T-helper 2 cell treated with Interferon-gamma antibody and Interleukin-4, amounts not matched to agents 5 μg/mL and 100 μg/mL, for 36 hours (primary cell): ENCODE data around the gene COL23A1.

Source experiments
- DNase-seq: peaks from one replicate; pipeline ENCODE4 v3.0.0; 2021; ENCODE audit warnings: low spot score
- H3K27ac Mint-ChIP-seq: one replicate; pipeline ENCODE4 v1.8.0; 2021; ENCODE audit warnings: mild to moderate bottlenecking, mixed read lengths
- H3K27me3 Mint-ChIP-seq: one replicate; pipeline ENCODE4 v1.8.0; 2021; ENCODE audit warnings: low read depth, mixed read lengths
- H3K36me3 Mint-ChIP-seq: one replicate; pipeline ENCODE4 v1.8.0; 2021; ENCODE audit warnings: low read depth, mixed read lengths
- H3K4me1 Mint-ChIP-seq: one replicate; pipeline ENCODE4 v1.8.0; 2021; ENCODE audit warnings: low read depth, mixed read lengths
- H3K4me3 Mint-ChIP-seq: one replicate; pipeline ENCODE4 v1.8.0; 2022; ENCODE audit warnings: mild to moderate bottlenecking, moderate library complexity, mixed read lengths
- H3K9me3 Mint-ChIP-seq: one replicate; pipeline ENCODE4 v1.8.0; 2021; ENCODE audit warnings: mixed read lengths

COL23A1 gene

DNA sequence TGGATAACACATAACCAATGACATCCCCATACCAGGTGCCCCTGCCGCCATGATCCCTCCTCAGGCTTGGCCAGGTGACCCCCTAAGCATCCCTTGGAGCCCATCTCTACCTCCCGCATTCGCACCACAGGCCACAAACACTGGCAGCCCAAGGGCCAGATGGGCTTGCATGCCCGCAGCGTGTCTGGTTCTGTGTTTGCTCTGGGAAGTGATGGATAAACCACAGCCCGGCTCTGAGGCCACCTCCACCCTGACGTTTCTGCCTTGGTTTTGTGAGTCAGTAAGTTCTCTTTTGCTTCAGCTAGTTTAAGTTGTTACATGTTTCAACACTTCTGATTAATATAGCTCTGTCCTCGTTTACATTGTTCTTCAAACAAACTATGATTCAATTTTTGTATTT, 185.2 kb downstream of the COL23A1 start:
- H3K9me3 Mint-ChIP-seq, result no peaks in the 10 kb centered on the region
- DNase-seq, result no peak

DNA sequence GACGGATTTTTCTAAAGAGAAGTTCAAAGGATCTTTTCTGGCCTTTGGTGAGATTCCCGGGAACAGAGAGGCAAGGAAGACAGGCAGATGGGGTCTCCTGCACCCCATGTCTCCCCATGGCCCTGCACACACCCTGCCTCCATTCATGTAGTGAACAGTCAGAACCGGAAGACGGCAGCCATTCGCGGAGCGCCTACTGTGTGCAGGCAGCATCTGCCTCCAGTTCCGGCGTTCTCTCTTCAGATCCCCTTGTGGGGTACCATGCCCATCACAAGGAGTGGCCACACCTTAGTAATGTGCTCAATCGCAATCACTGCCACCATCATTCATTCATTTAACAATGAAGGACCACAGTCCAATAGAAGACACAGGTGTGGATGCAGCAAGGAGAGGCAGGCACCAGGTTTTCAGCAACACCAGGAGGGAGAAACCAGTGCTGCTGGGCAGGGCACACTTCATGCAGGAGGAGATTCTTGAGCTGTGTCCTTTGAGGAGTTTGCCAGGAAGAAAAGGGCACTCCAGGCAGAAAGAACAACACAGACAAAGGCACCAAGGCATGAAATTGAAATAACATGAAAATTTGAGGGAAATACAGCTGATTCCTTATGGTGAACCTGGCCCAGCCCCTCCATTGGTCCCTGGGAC, 186.1 kb downstream of the COL23A1 start:
- no peaks in the 10 kb centered on the region for H3K9me3 Mint-ChIP-seq
- no peak overlapping the region for H3K4me3 Mint-ChIP-seq
- H3K27ac Mint-ChIP-seq, result no peak overlapping the region
- no peak for DNase-seq
- H3K27me3 Mint-ChIP-seq, result no peaks in the 10 kb centered on the region
- H3K36me3 Mint-ChIP-seq, result no peaks in the 10 kb centered on the region
- no peaks in the 10 kb centered on the region for H3K4me1 Mint-ChIP-seq

More for the DNA sequence above, 185.2 kb downstream of the COL23A1 start:
- H3K4me1 Mint-ChIP-seq, result no peaks in the 10 kb centered on the region
- no peaks in the 10 kb centered on the region for H3K36me3 Mint-ChIP-seq
- H3K27me3 Mint-ChIP-seq, result no peaks in the 10 kb centered on the region
- no peak overlapping the region for H3K27ac Mint-ChIP-seq
- no peak overlapping the region for H3K4me3 Mint-ChIP-seq

DNA sequence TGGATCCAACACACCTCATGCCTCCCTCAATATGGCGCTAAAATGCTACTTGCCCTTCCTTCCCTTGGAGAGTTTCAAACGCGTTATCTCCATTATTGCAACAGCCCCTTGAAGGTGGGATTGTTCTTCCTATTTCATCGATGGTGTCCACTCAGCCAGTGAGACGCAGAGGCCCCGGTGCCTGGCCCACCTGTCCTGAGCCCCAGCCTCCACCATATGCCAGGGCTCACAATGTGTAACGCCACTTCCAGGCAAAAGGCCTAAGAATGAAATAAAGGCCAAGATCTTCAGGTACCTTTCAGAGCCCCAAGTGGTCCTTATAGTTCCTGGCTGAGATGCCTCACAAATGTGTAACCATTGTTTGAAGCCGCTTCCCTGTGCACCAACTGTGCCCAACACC, 186.8 kb downstream of the COL23A1 start:
- H3K4me1 Mint-ChIP-seq, result no peaks in the 10 kb centered on the region
- no peaks in the 10 kb centered on the region for H3K36me3 Mint-ChIP-seq
- H3K27me3 Mint-ChIP-seq, result no peaks in the 10 kb centered on the region
- no peak overlapping the region for H3K27ac Mint-ChIP-seq
- no peak for DNase-seq
- H3K4me3 Mint-ChIP-seq, result no peak overlapping the region
- H3K9me3 Mint-ChIP-seq, result no peaks in the 10 kb centered on the region

DNA sequence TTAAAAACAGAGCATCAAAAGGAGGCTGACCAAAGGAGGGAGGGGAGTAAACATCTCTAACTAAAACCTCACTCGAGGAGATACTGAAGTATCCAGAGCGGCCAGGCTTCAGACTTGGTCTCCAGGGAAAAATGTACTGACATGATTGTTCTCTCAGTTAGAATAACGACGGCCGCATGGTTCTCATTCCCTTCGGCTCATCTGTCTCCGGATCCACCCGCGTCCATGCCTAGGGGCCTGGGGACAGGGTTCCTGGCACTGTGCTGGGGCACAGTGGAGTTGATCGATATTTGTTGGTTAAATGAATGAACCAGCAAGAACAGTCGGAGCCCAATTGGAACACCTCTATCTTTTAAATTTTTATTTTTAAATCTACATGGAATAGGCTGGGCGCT, 190.5 kb downstream of the COL23A1 start:
- Mint-ChIP-seq H3K4me3 (no peak overlapping the region), H3K9me3 (no peaks in the 10 kb centered on the region), H3K27me3 (no peaks in the 10 kb centered on the region), H3K4me1 (no peaks in the 10 kb centered on the region), H3K36me3 (no peaks in the 10 kb centered on the region), H3K27ac (no peak overlapping the region)
- DNase-seq, result no peak

DNA sequence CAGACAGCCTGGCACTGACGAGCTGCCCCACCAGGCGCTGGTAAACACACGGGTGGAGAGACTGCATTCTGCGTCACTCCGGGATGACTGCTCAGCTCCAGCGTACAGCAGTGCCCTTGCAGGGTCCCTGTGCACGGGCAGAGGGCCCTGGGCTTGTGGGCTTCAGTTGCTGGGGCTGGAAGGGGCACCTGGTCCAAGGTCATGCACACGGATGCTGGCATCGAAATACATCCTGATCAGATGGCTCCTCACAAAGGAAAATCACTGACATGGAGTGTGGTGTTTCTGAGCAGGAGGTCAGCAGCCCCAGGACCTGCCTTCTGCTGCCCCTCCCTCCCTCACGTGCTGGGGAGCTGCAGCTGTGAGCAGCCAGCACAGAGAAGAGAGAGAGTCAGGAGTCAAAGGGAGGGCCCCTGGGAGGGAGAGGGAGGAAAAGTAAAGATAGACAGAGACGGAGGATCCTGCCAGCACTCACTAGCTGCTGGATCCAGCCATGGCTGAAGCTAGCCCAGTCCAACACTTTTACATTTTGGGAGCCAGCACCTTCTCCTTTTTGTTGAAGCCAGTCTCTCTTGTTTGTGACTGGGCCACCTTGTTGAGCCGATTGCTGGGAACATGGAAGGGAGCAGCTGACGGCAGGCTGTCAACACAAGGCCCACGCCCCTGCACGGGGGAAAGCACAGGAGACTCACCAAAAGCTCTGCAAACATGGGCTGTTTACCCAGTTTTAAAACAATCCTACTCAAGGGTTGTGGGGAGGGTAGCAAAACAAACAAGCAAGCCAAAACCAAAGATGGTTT, 191.1 kb downstream of the COL23A1 start:
- no peaks in the 10 kb centered on the region for H3K9me3 Mint-ChIP-seq
- DNase-seq, result no peak
- no peak overlapping the region for H3K4me3 Mint-ChIP-seq
- H3K27me3 Mint-ChIP-seq, result no peaks in the 10 kb centered on the region
- H3K27ac Mint-ChIP-seq, result no peak overlapping the region
- H3K4me1 Mint-ChIP-seq, result no peaks in the 10 kb centered on the region
- no peaks in the 10 kb centered on the region for H3K36me3 Mint-ChIP-seq

DNA sequence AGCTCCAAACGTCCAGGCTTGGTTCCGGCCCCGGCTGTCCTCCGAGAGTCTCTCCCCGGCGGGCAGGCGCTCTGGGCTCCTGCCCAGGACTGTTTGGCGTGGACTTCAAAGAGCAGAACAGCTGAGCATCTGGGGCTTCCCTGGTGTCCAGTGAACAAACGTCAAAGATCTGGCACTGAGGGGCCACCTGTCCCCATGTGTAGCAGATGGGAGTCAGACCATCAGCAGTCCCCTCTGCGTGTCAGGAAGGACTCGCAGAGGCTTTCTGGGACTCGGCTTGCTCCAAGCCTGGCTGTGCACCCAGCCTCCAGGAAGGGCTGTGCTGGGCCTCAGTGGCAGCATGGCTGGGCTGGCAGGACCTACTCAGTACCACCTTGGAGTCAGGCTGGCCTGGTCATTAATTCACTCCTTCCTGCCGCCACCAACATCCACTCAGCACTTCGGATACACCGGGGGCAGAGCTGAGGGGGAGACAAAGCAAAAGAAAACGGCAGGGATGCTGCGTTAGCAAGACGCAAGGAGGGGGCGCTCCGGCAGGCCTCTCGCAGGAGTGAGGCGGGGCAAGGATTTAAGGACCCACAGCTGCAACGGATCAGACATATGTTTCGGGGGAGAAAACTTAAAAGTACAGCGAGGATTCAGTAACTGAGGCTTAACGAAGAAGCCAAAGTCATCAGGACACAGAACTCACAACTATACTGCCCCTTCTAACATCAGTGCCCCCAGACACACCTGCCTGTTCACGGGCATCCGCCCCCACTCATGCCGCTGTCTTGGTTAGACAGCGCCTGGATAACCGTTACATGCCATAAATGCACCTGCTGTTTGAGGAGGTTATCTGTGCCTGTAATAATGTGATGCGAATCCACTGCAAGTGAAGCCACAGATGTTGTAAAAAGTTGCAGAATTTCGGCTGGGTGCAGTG, 193.1 kb downstream of the COL23A1 start:
- DNase-seq, result no peak
- no peaks in the 10 kb centered on the region for H3K4me1 Mint-ChIP-seq
- H3K27me3 Mint-ChIP-seq, result no peaks in the 10 kb centered on the region
- no peaks in the 10 kb centered on the region for H3K36me3 Mint-ChIP-seq
- no peak overlapping the region for H3K27ac Mint-ChIP-seq
- H3K9me3 Mint-ChIP-seq, result no peaks in the 10 kb centered on the region
- no peak overlapping the region for H3K4me3 Mint-ChIP-seq

DNA sequence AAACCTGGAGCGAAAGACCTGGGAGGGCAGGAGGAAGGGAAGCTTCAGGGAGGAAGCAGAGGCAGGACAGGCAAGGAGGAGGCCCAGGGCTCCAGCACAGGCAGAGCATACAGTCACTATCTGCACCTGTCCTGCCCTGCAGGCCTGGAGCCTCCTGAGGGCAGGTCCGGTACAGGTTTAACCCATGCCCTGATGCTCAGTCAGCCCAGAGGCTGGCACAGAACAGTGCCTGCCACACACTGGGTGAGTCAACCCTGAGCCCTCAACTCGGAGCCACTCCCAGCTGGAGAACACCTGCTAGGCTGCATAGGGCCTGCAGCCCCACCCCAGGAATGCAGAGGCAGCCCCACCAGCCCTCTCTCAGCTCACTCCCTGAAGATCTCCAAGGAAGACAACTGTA, 196.1 kb downstream of the COL23A1 start:
- Mint-ChIP-seq H3K27ac (no peak overlapping the region), H3K36me3 (no peaks in the 10 kb centered on the region), H3K4me1 (no peaks in the 10 kb centered on the region), H3K9me3 (no peaks in the 10 kb centered on the region), H3K27me3 (no peaks in the 10 kb centered on the region), H3K4me3 (no peak overlapping the region)
- no peak for DNase-seq

DNA sequence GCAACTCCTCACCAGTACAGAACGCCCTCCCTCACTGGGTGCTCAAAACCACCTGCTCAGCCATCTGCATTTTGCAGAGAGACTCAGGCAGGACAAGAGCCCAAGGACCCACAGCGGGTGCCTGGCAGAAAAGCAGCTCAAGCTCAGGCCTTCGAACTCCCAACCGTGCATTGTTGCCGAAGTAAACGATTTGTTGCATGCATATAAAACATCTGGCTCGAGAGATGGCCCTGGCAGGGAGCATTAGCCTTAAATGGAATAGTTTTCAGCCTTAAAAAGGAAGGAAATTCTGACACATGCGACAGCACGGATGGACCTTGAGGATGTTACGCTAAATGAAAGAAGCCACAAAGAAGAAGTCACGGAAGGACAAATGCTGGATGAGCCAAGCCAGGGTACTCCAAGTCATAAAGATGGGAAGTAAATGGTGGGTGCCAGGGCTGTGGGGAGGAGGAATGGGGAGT, 197.2 kb downstream of the COL23A1 start:
- H3K4me3 Mint-ChIP-seq, result no peak overlapping the region
- DNase-seq, result no peak
- H3K27ac Mint-ChIP-seq, result no peak overlapping the region

DNA sequence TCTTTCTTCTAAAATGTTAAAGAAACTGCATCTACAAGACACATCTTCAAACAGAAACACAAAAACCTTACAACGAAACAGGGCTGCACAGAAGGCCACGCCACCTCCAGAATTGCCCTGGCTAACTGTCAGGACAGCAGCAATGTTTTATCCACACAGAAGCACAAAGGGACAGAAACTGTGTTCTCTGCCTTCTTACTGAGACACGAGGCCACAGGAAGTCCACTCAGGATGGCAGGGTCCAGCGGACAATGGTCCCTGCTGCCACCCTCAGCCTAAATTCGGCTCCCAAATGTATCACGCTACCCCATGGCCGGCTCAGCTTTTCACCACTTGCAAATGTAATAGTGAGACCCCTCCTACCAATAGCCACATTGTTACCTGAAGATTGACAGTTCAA, 197.8 kb downstream of the COL23A1 start:
- no peaks in the 10 kb centered on the region for H3K9me3 Mint-ChIP-seq
- H3K36me3 Mint-ChIP-seq, result no peaks in the 10 kb centered on the region
- DNase-seq, result no peak
- no peak overlapping the region for H3K27ac Mint-ChIP-seq
- no peaks in the 10 kb centered on the region for H3K27me3 Mint-ChIP-seq
- H3K4me3 Mint-ChIP-seq, result no peak overlapping the region
- H3K4me1 Mint-ChIP-seq, result no peaks in the 10 kb centered on the region

More for the DNA sequence above, 197.2 kb downstream of the COL23A1 start:
- Mint-ChIP-seq H3K36me3 (no peaks in the 10 kb centered on the region), H3K9me3 (no peaks in the 10 kb centered on the region), H3K4me1 (no peaks in the 10 kb centered on the region), H3K27me3 (no peaks in the 10 kb centered on the region)

DNA sequence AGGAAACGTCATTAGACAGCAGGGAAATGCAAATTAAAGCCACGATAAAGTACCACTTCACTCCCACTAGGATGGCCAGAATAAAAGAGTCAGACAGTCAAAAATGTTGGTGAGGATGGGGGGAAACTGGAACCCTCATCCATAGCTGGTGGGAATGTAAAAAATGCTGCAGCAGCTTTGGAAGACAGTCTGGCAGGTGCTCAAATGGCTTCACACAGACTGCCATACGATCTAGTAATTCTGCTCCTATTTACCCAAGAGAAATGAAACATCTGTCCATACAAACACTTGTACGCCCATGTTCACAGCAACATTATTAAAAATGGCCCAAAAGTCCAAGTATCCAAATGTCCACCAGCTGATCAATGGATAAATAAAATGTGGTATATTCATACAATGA, 198.7 kb downstream of the COL23A1 start:
- Mint-ChIP-seq H3K27me3 (no peaks in the 10 kb centered on the region), H3K36me3 (no peaks in the 10 kb centered on the region), H3K4me3 (no peak overlapping the region), H3K9me3 (no peaks in the 10 kb centered on the region), H3K27ac (no peak overlapping the region), H3K4me1 (no peaks in the 10 kb centered on the region)
- DNase-seq, result no peak

DNA sequence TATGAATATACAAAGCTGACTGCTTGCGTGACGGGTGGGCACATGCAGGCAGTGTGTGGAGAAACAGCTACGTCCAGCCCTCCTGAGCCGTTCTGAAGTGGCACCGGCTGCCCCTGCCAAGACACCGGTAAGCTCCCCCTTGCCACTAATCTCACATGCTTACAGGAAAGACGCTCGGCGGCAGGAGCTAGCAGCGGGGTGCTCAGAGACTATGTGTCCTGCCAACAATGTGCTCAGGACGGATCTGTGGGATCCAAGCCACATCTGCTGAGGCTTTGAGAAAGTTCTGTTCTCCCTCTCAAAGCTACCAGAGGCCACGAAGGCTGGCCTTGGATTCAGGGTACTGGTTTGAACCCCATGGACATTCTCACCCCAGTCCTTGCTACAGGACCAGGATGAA, 200.4 kb downstream of the COL23A1 start:
- Mint-ChIP-seq H3K4me1 (no peaks in the 10 kb centered on the region), H3K27ac (no peak overlapping the region)

DNA sequence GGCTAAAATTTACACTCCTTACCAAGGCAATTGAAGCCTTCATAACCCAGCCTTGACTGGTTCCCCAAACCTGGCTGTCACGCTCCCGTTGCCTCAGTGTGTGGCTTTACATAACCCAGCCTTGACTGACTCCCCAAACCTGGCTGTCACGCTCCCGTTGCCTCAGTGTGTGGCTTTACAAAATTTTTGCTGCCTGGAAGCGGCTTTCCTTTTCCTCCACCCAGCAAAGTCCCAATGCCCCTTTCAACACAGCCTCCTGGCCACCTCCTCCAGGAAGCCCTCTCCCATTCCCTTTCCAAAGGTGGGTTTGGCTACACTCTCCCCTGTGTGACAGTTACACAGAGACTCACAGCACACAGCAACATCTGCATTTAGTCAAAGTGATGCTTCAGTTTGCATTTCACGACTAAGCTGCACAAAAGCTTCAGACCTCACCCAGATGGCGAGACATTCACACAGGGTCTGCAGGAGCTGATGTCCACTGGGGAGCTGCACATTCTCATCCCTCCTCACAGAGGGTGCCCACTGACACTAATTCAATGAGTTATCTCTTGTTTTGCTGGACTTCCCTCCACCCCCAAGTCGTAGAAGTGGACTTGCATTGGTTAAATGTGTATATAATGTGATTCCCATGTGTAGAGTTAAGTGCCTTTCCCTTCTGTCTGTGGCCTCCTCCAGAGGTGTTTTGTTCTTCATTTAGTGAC, 201.0 kb downstream of the COL23A1 start:
- no peaks in the 10 kb centered on the region for H3K27me3 Mint-ChIP-seq
- DNase-seq, result no peak
- H3K4me3 Mint-ChIP-seq, result no peak overlapping the region
- no peak overlapping the region for H3K27ac Mint-ChIP-seq
- H3K9me3 Mint-ChIP-seq, result no peaks in the 10 kb centered on the region
- H3K36me3 Mint-ChIP-seq, result no peaks in the 10 kb centered on the region
- H3K4me1 Mint-ChIP-seq, result no peaks in the 10 kb centered on the region

More for the DNA sequence above, 200.4 kb downstream of the COL23A1 start:
- no peaks in the 10 kb centered on the region for H3K9me3 Mint-ChIP-seq
- H3K4me3 Mint-ChIP-seq, result no peak overlapping the region
- H3K27me3 Mint-ChIP-seq, result no peaks in the 10 kb centered on the region
- DNase-seq, result no peak
- no peaks in the 10 kb centered on the region for H3K36me3 Mint-ChIP-seq

DNA sequence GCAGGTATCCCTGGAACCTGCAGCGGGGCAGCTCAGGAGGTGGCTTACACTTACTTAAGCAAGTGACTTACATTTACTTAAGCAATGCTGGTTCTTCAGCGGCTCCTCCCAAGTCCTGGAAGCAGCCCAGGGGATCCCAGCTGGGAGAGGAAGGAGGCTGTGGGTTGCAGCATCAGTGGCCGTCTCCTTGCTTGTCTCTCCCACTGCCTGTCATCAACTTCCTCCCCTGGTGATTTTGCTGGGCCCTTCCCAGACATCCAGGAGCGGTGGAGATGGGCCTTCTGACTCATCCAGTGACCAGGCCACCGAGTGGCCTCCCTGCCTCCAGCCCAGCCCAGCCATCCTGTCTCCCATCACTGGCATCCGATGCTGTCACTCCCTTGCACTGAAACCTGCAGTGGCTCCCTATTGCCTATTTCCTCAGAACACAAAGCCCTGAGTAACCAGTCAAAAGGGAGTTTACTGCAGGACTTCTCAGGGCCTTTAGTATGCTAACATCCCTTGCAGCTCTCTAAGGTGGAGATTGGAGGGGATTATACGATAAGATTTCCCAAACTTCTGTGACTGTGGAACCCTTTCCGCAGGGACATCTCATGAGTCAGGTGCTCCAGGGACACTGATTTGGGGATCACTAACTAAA, 201.7 kb downstream of the COL23A1 start:
- Mint-ChIP-seq H3K4me1 (no peaks in the 10 kb centered on the region), H3K27ac (no peak overlapping the region), H3K4me3 (no peak overlapping the region), H3K9me3 (no peaks in the 10 kb centered on the region), H3K36me3 (no peaks in the 10 kb centered on the region), H3K27me3 (no peaks in the 10 kb centered on the region)
- no peak for DNase-seq
